HepG2 (cell line): ENCODE measurements around the gene SDC4. TPM values are rescaled to one million over a fixed set of nuclear protein-coding genes. Genes with fewer than 3 reads are reported as not detected.

Source experiments
- DMAP1 ChIP-seq: IDR thresholded peaks from 2 replicates; pipeline ENCODE4 v1.6.1; 2016
- DPF2 ChIP-seq: sonication (generic); formaldehyde crosslinking; IDR thresholded peaks from 2 replicates; pipeline ENCODE4 v1.4.0; 2020; ENCODE audit warnings: mild to moderate bottlenecking, low read depth, missing genetic modification reagents, borderline replicate concordance
- EP300 ChIP-seq, 3 experiments: sonication (generic) in 1 of 3; formaldehyde crosslinking in 1 of 3; IDR thresholded peaks; 2 replicates each; pipeline versions ENCODE4 v1.5.1 to v1.6.1; 2011 to 2020; ENCODE audit warnings: low read depth in 2 of 3, low read length in 2 of 3, borderline replicate concordance in 1 of 3, improper control_type of control experiment in 1 of 3, mild to moderate bottlenecking in 1 of 3, missing genetic modification reagents in 1 of 3, moderate library complexity in 1 of 3
- GABPA ChIP-seq, 2 experiments: IDR thresholded peaks; 2 replicates each; pipeline ENCODE4 v1.6.1; 2011 to 2016; ENCODE audit warnings: low read depth in 2 of 2, low read length in 1 of 2, missing biosample characterization in 1 of 2, missing genetic modification characterization in 1 of 2
- JUNB ChIP-seq: sonication (generic); formaldehyde crosslinking; IDR thresholded peaks from 2 replicates; pipeline ENCODE4 v1.8.0; 2022; ENCODE audit warnings: missing genetic modification reagents, mild to moderate bottlenecking, borderline replicate concordance
- KLF15 ChIP-seq: sonication (generic); formaldehyde crosslinking; IDR thresholded peaks from 2 replicates; pipeline ENCODE4 v1.8.1; 2023; ENCODE audit warnings: borderline replicate concordance, mild to moderate bottlenecking, inconsistent platforms, missing genetic modification reagents, mixed read lengths
- NCOA5 ChIP-seq: sonication (generic); formaldehyde crosslinking; IDR thresholded peaks from 2 replicates; pipeline ENCODE4 v1.4.0; 2020; ENCODE audit warnings: missing genetic modification reagents
- NONO ChIP-seq, 2 experiments: fragments of 450-650 bp in 1 of 2; sonication (generic) in 1 of 2; formaldehyde crosslinking in 1 of 2; IDR thresholded peaks in 1 of 2; conservative IDR thresholded peaks in 1 of 2; 2 replicates each; pipeline versions ENCODE4 v1.6.1 to v1.8.0; 2017 to 2022; ENCODE audit warnings: mild to moderate bottlenecking in 1 of 2, missing genetic modification reagents in 1 of 2, moderate library complexity in 1 of 2
- RCOR2 ChIP-seq: IDR thresholded peaks from 2 replicates; pipeline ENCODE4 v1.6.1; 2016; ENCODE audit warnings: missing biosample characterization, missing genetic modification reagents
- SPEN ChIP-seq: sonication (generic); formaldehyde crosslinking; IDR thresholded peaks from 2 replicates; pipeline ENCODE4 v1.5.1; 2020; ENCODE audit warnings: low read depth, mild to moderate bottlenecking, missing genetic modification reagents
- THAP11 ChIP-seq: IDR thresholded peaks from 2 replicates; pipeline ENCODE4 v1.6.1; 2016; ENCODE audit warnings: missing biosample characterization, missing genetic modification reagents
- TRIM24 ChIP-seq: sonication (generic); formaldehyde crosslinking; IDR thresholded peaks from 2 replicates; pipeline ENCODE4 v1.8.0; 2022; ENCODE audit warnings: mild to moderate bottlenecking, missing genetic modification reagents
- UBTF ChIP-seq: sonication (generic); formaldehyde crosslinking; IDR thresholded peaks from 2 replicates; pipeline ENCODE4 v1.4.0; 2020; ENCODE audit warnings: mild to moderate bottlenecking, missing genetic modification reagents
- YEATS2 ChIP-seq: sonication (generic); formaldehyde crosslinking; IDR thresholded peaks from 2 replicates; pipeline ENCODE4 v1.4.0; 2020; ENCODE audit warnings: missing genetic modification reagents, borderline replicate concordance
- ZFP1 ChIP-seq: IDR thresholded peaks from 2 replicates; pipeline ENCODE4 v1.6.1; 2016
- ZIK1 ChIP-seq: sonication (generic); formaldehyde crosslinking; IDR thresholded peaks from 2 replicates; pipeline ENCODE4 v1.5.0; 2020; ENCODE audit warnings: mild to moderate bottlenecking, low read depth, missing genetic modification reagents, borderline replicate concordance
- ZNF354B ChIP-seq: sonication (generic); formaldehyde crosslinking; IDR thresholded peaks from 2 replicates; pipeline ENCODE4 v1.8.0; 2022; ENCODE audit warnings: mild to moderate bottlenecking, missing genetic modification reagents
- ZNF644 ChIP-seq: IDR thresholded peaks from 2 replicates; pipeline ENCODE4 v1.6.1; 2016; ENCODE audit warnings: low read depth
- ZNF740 ChIP-seq: sonication (generic); formaldehyde crosslinking; IDR thresholded peaks from 2 replicates; pipeline ENCODE4 v1.4.0; 2020; ENCODE audit warnings: missing genetic modification reagents
- ZNF878 ChIP-seq: sonication (generic); formaldehyde crosslinking; IDR thresholded peaks from 2 replicates; pipeline ENCODE4 v1.8.1; 2023; ENCODE audit warnings: mild to moderate bottlenecking, missing genetic modification reagents, moderate library complexity
- polyA plus RNA-seq, 8 experiments: library from polyadenylated mRNA; depleted of rRNA in 3 of 8; stranded (reverse) in 7 of 8; unstranded in 1 of 8; fragments of >200 nt; fragmentation: Illumina TruSeq in 4 of 8; extraction: Trizol in 4 of 8; gene quantifications; 2 replicates each; pipeline versions ENCODE4 v1.2.1 to v1.2.3, GENCODE V29; 2011 to 2016; ENCODE audit warnings: low read depth in 4 of 8, missing spikeins in 1 of 8, mixed read lengths in 1 of 8; ENCODE audit not compliant: insufficient read depth in 1 of 8
- total RNA-seq, 5 experiments: library from RNA; depleted of rRNA; stranded (reverse); fragments of >200 nt; fragmentation: Illumina TruSeq; extraction: Trizol; gene quantifications; 2 replicates each; pipeline ENCODE4 v1.2.3, GENCODE V29; 2016; ENCODE audit warnings: low read depth in 1 of 5
- TF ChIP-seq, protein P1 (sequence below): sonication (generic); formaldehyde crosslinking; IDR thresholded peaks from 2 replicates; pipeline ENCODE4 v1.5.1; 2020; ENCODE audit warnings: missing genetic modification reagents, mild to moderate bottlenecking, borderline replicate concordance
- TF ChIP-seq, protein P2 (sequence below): sonication (generic); formaldehyde crosslinking; IDR thresholded peaks from 2 replicates; pipeline ENCODE4 v1.4.0; 2020; ENCODE audit warnings: missing genetic modification reagents

The SDC4 gene
- total and polyA plus RNA-seq, 2 of the 13 experiments (the other 11 are each of a cell fraction or from before 2014, with no cell fraction given) = 49.0 to 65.1 TPM

- TF ChIP-seq UBTF (CRISPR knock-in tag) (peak; percentile 79), KLF15 (CRISPR knock-in tag) (no peak), SPEN (CRISPR knock-in tag) (peak; percentile 64; the same call in 1 of the 2 replicates), ZNF740 (CRISPR knock-in tag) (no peak), ZNF878 (CRISPR knock-in tag) (0 out of 2 replicates have a peak, but pooled peaks have one; percentile 65), RCOR2 (CRISPR knock-in tag) (peak; percentile 71), NCOA5 (CRISPR knock-in tag) (no peak), TRIM24 (CRISPR knock-in tag) (no peak), NONO (IDR thresholded peaks at IDR 0.05) (no peak), NONO (CRISPR knock-in tag; conservative IDR thresholded peaks at IDR 0.05) (peak; percentile 60), EP300 (IDR thresholded peaks at IDR 0.05; ENCODE audit: low read depth in 2 of 2, low read length in 2 of 2) (peak; percentile 2 to 38; a peak in 1 of 4 replicates), EP300 (CRISPR knock-in tag; IDR thresholded peaks at IDR 0.05; ENCODE audit: borderline replicate concordance) (peak; percentile 29; the same call in 1 of the 2 replicates), YEATS2 (CRISPR knock-in tag) (peak; percentile 26; the same call in 1 of the 2 replicates), JUNB (CRISPR knock-in tag) (no peak), ZIK1 (CRISPR knock-in tag) (peak; percentile 82), ZNF644 (CRISPR knock-in tag) (no peak), THAP11 (CRISPR knock-in tag) (no peak), GABPA (IDR thresholded peaks at IDR 0.05; ENCODE audit: low read depth, low read length) (no peak), GABPA (CRISPR knock-in tag; IDR thresholded peaks at IDR 0.05; ENCODE audit: low read depth) (peak; percentile 48), ZFP1 (CRISPR knock-in tag) (no peak), DMAP1 (no peak), ZNF354B (CRISPR knock-in tag) (no peak), DPF2 (peak; percentile 31)
- TF ChIP-seq, protein P1, sequence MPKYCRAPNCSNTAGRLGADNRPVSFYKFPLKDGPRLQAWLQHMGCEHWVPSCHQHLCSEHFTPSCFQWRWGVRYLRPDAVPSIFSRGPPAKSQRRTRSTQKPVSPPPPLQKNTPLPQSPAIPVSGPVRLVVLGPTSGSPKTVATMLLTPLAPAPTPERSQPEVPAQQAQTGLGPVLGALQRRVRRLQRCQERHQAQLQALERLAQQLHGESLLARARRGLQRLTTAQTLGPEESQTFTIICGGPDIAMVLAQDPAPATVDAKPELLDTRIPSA (CRISPR knock-in tag) = no peak
- TF ChIP-seq, protein P2, sequence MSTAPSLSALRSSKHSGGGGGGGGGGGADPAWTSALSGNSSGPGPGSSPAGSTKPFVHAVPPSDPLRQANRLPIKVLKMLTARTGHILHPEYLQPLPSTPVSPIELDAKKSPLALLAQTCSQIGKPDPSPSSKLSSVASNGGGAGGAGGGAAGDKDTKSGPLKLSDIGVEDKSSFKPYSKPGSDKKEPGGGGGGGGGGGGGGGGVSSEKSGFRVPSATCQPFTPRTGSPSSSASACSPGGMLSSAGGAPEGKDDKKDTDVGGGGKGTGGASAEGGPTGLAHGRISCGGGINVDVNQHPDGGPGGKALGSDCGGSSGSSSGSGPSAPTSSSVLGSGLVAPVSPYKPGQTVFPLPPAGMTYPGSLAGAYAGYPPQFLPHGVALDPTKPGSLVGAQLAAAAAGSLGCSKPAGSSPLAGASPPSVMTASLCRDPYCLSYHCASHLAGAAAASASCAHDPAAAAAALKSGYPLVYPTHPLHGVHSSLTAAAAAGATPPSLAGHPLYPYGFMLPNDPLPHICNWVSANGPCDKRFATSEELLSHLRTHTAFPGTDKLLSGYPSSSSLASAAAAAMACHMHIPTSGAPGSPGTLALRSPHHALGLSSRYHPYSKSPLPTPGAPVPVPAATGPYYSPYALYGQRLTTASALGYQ (CRISPR knock-in tag) = peak; percentile 49; the same call in 1 of the 2 replicates
Measured at GRCh38 chr20:45341939-45342854, 6.0 kb downstream of the SDC4 start (continued).
